Skin of body (tissue), 2 donors: Measurements from ENCODE around the gene ATP1B4. TPM values are rescaled to one million over a fixed set of nuclear protein-coding genes. Genes with fewer than 3 reads are reported as not detected.
"Not testable (repeated sequence)": the region's sequence is repeated elsewhere in the genome, so short reads cannot be mapped to it uniquely, and the experiment has no call there.

Experiments
- DNase-seq: peaks from one replicate; lab custom pipeline; 2025; lab: John Stamatoyannopoulos, UW
- total RNA-seq: library from RNA; depleted of rRNA; stranded (reverse); fragments of >200 nt; gene quantifications from one replicate; pipeline ENCODE4 v1.2.3, GENCODE V29; 2014

The ATP1B4 gene
- 25.9 TPM for total RNA-seq

DNA sequence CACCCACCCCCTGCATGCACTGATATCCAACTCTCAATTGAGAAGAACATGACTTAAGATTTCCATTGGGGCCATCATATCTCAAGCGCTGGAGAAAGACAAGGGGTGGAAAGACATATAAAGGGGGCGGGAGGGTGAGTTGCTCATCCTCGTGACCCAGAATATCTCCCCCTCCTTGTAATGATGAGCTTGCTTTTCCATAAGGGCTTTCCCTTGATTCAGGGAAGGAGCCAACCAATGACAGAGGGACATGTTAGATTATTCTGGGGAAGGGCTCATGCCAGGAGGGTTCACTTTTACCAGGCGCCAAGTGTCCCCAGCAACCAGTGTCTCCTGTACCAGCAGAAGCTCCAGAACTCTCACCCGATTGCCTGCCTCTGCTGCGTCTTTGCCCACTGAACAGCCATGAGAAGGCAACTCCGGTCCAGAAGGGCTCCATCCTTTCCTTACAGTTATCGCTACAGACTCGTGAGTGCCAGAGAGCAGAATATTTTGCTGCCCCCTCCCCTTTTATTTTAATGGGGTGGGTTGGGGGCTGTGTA lies at the start of gene ATP1B4:
Gene ATP1B4, plus strand, starts transcription at position 326 of the 542 bp plus-strand sequence. Its CDS starts 80 bp downstream, at position 406.
- DNase-seq: no peak

DNA sequence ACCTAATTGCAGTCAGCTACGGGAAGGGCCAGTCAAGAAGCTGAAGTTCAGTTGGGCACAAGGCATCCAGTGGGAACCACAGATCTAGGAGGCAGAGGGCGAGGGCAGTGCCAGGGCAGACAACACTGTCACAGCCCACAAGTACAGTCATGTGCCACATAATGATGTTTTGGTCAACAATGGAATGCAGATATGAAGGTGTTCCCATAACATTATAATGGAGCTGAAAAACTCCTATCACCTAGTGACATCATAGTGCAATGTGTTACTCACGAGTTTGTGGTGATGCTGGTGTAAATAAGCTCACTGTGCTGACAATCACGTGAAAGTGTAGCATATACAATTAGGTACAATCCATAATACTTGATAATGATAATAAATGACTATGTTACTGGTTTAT lies 46.1 kb upstream of the ATP1B4 start:
- DNase-seq: no peak

DNA sequence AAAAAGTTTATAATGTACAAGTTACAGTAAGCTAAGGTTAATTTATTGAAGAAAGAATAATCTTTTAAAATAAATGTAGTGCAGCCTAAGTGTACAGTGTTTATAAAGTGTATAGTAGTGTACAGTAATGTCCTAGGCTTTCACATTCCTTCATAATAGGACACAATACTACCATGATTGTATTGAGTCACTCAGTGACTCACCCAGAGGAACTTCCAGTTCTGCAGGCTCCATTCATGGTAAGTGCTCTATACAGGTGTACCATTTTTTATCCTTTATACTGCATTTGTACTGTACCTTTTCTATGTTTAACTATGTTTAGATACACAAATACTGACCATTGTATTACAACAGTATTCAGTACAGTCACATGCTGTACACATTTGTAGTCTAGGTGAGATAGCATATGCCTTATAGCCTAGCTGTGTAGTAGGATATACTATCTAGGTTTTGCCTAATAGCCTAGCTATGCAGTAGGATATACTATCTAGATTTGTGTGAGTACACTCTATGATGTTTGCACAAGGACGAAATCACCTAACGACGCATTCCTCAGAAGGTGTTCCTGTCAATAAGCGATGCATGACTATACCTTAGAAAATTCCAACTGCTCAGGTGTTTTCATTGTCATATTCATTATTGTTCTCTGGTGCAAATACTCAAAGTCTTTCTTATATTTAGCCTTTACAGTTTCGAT lies 45.2 kb upstream of the ATP1B4 start:
- no peak for DNase-seq

DNA sequence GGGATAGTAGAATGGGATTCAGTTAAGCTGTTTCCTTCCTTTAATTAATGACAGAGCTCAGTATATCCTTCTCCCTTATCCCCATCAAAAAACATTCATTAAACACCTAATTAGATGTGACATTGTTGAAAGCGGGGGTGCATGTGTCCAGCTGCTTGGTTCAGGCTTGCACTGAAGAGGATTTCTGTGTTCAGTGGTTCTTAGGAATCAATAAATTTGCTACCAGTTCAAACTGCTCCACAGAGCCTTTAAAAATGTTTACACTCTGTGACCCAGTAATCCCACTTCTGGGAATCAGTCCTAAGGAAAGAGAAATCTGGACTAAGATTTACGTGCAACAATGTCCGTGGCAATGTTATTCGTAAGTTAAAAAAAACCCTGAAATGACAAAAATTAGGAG lies 43.5 kb upstream of the ATP1B4 start:
- no peak for DNase-seq

DNA sequence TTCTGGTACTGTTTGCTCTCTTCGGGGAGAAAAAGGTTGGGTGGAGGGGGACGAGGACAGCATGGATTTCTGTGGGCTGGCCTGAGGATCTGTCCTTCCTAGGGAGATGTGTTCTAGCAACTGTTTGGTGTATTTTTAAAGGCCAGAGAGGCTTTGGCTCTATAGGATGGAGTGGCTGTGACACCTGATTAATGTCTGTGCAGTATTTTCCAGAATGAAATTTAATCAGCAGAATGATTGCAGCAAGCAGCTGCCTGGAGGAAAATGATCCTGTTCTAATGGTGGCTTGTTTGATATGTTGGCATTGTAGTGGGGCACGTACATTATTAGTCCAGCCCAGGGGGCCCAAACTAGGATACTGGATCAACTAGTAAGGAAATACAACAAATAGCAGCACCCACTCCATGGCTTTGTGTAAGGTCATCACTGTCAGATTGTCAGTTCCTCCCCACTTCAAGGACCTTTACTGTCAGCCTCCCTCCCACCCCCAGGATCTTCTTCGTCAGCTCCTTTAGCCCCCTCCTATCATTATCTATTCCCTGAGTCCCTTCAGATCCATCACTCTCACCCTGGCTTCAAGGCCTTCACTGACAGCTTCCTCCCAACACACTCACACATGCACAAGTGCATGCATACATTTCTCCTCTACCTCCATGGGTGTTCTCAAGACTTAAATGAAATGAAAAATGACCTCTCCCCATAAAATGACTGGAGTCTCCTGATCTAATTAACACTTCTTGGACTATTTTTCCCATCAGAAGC lies 40.2 kb upstream of the ATP1B4 start:
- no peak for DNase-seq

DNA sequence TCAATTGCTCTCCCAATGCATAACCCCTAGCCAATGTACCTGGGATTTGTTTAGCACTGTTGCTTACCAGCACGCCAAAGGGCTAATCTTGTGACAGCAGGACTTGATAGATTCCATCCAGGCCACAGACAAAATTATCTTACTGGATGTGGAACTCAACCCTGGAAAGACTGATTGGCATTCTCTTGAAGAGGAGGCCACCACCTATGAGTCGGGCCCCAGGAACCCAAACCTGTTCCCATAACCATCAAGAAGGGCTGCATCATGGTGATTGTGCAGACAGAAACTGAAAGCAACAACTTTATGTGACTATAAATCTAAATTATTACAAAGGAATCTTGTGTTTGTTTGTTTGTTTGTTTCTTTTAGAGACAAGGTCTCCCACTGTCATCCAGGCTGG lies 30.8 kb upstream of the ATP1B4 start:
- no peak for DNase-seq

DNA sequence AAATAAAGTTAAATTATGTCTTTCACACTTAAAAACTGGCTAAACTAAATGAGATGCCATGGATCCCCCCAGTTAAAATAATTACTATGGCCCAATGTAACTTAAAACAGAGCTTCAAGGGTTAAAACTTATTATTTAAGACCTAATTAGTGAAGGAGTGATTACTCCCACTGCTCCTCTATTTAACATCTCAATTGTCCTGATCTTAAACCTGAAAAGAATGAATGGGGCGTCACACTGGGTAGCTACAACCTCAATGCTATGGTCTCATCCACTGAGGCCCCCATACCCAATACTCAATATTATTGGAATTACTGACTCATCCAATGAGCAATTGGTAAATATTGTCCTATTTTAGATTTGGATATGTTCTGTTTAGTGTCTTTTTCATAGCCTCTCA lies 29.5 kb upstream of the ATP1B4 start:
- DNase-seq: no peak

DNA sequence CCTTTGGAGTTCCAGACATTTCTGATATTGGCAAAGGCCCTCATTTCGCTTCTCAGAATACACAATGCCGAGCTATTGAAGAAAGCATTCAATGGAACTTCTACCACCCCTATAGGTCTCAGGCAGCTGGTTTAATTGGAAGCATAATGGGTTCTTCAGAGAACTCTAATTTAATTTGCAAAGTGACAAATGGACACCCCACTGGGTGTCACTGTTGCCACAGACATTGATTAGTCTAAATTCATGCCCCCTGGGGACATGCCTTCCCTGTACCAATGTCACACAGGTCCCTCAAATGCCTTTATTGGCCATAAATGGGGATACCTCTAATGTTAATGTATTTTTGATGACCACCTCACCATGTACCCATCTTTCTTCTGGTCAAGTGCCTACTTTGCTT lies 27.7 kb upstream of the ATP1B4 start:
- no peak for DNase-seq

DNA sequence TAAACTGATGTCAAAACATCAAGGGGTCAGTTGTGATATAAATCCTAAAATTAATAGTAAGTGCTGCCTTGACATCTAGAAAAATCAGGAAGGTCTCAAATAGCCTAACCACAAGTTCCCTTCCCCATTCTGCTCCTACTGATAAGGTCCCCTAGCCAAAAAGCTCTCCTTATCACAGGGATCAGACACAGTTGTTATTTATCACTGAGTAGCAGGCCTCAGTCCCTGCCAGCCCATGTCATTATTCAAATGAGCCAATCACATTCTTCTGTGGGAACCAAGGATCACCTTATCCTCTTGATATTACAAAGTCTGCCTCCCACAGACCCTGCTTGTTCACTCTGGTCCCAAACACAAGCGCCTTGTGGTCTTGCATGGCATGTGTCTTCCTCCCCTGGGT lies 27.3 kb upstream of the ATP1B4 start:
- DNase-seq: no peak

DNA sequence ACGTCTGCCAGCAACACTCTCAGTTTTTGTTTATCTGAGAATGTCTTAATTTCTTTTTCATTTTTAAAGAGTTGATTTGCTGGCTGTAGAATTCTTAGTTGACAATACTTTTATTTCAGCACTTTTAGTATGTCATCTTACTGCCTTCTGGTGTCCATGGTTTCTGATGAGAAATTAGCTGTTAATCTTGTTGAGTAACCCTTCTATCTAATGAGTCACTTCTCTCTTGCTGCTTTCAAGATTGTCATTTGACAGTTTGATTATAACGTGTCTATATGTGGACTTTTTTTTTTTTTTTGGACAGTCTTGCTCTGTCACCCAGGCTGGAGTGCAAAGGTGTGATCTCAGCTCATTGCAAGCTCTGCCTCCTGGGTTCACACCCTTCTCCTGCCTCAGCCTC lies 26.6 kb upstream of the ATP1B4 start:
- DNase-seq: no peak

DNA sequence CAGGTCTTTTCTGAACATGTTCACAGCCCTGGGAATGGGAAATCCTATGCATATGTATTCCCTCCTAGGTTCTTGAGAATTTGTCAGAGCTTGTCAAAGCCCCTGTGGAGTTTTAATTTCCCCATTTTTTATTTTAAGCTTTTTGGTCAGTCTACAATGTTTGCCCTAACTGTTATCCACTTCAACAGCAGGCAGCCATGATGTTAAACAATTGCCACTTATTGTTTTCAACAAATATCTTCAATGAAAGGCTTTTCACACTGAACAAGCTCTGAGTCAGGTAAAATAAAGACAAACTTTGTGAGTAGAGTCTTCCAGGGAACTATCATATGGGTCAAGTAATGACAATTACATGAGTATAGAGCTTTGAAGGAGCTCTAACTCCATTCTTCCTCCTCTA lies 25.0 kb upstream of the ATP1B4 start:
- no peak for DNase-seq

DNA sequence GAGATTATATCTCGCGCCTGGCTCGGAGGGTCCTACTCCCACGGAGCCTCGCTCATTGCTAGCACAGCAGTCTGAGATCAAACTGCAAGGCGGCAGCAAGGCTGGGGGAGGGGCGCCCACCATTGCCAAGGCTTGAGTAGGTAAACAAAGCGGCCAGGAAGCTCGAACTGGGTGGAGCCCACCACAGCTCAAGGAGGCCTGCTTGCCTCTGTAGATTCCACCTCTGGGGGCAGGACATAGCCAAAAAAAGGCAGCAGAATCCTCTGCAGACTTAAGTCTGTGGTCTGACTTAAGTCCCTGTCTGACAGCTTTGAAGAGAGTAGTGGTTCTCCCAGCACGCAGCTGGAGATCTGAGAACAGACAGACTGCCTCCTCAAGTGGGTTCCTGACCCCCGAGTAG lies 17.3 kb upstream of the ATP1B4 start:
- DNase-seq: not testable (repeated sequence)

DNA sequence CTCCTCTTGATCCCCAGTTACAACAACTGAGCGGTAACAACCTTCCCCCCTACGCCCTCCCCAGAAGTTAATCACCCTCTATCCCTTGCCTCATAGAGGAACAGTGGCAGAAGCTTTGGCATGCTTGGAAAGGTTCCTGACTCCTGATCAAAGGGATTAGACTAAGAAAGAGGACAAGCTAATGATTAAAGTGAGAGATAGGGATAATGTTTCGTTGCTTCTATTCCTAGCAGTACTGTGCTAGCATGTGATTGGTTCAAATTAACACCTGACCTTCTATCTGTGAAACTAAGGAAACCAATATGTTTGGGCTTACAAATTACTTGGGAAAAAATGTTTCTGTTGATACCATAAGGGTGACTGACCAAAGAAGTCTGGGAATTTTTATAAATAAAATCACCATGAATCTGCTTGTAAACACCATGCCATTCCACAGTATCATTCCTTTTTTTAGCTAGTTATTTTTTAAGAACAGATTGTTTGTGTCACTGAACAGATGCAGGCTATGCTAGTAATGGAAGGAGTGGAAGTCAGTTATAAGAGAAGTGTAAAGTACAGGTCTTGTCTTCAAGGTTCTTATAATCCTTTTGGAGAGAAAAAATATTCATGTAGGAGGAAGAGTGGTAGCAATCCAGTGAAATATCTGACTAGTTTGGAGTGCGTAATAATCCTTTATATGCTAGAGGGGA lies 11.3 kb upstream of the ATP1B4 start:
- no peak for DNase-seq

DNA sequence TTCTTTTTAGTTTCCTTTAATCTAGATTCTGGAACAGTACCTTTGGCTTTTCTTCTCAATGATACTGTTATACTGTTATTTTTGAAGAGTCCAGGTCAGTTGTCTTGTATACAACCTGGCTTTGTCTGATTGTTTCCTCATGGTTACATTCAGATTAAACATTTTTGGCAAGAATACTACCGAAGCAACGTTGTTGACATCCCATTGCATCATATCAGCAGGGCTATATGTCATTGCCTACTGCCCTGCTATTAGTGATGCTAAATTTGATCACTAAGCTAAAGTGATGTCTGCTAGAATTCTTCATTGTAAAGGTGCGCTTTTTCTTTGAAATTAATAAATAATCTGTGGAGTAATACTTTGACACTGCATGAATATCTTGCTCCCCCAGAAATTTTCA lies 5.8 kb upstream of the ATP1B4 start:
- DNase-seq: no peak

DNA sequence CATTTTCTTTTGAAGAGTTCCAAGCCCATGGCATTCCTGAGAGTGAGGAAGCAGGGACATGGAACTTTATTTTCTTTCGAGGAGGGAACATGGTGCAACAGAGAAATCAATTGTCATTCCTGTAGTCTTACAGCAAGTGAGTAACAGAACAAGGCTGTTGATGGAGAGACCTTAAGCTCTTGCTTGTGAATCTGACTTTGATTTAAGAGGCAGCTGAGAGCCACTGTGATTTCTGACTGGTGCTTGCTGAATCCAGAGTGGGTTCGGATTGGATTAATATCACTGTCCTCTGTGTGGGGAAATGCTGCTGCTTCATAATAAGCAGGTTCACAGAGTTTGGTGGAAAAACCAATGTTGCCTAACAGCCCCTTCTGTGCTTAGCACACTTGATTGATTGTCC lies 4.7 kb upstream of the ATP1B4 start:
- no peak for DNase-seq

DNA sequence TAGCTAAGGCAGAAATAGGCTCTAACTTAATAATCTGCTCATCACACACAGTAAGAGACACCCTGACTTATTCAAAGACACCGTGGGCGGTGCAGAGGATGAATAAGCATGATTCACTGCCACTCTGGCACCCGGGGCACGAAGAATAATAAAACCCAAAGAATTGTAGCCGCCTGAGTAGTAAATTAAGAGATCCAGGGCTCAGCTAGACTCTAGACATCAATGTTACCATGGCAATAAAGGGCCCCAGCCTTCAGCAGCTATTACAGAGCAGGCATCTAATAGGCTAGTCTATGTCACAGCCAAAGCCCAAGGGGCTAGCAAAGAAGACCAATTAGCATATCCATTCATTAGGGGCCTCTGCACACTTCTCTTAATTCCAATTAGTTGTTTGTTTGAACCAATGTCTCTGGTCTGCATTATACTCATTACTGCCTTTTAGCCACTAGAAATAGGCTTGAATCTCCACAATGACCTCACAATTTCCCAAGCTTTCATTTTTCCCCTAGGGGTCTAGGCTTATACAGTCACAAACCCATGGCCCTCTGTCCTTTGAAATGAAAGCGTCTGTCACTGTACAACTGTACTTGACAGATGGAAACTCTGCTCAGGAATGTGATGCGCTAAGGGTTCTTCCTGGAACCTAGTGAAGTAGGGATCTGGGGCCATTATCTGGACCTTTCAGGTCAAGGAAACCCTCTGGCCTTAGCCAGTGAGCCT lies 3.0 kb upstream of the ATP1B4 start:
- no peak for DNase-seq

DNA sequence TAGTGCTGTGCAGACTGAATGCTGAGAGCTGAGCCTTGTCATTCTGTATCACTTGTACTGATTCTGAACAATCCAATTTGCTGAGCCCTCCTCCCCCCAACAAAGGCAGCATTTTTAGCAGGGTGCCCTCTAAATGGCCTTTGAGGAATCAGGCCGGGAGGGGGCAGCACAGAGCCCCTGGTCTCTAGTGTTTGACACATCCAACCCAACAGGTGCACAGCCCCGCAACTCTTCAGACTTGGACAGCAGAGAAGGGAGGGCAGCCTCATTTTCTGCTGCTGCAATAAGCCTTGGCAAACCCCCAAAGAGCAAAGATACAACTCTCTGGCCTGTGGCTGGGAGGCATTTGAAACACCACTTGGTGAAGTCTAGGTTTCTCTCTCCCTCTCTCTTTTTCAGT lies 3.4 kb downstream of the ATP1B4 start:
- no peak for DNase-seq

DNA sequence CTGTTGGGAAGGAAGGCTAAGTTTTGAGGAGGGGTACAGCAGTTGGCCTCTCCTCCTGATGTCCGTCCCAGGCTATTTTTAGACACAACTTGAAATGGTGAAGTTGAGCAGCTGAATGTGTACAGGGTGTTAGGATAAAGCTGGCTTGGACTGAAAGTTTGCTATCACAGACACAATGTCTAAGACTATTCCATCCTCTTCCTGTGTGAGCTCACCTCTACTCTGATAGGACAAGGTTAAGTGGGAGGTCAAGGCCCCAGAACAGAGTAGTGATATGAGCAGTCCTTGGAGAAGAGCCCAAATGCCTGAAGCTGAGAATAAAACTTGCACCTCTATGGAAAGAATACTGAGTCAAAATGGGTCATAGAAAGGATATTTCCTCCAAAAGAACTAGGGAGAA lies 4.1 kb downstream of the ATP1B4 start:
- no peak for DNase-seq

DNA sequence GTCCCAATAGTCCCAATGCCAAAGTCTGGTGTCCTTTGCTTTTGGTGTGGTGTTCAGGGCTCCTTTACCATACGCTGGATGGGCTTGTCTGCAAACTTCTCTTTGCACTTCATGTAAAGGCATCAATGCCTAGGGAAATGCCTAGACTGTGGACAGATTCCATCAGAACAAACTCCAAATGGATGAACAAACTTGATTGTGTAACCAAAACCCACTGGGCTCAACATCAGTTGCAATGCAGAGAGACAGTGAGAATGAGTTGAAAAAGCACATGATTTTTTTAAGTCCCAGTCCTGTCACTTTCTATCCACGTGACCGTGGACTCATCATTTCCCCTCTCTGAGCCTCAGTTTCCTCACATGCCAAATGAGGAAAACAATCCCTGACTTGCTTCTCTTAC lies 4.9 kb downstream of the ATP1B4 start:
- no peak for DNase-seq

DNA sequence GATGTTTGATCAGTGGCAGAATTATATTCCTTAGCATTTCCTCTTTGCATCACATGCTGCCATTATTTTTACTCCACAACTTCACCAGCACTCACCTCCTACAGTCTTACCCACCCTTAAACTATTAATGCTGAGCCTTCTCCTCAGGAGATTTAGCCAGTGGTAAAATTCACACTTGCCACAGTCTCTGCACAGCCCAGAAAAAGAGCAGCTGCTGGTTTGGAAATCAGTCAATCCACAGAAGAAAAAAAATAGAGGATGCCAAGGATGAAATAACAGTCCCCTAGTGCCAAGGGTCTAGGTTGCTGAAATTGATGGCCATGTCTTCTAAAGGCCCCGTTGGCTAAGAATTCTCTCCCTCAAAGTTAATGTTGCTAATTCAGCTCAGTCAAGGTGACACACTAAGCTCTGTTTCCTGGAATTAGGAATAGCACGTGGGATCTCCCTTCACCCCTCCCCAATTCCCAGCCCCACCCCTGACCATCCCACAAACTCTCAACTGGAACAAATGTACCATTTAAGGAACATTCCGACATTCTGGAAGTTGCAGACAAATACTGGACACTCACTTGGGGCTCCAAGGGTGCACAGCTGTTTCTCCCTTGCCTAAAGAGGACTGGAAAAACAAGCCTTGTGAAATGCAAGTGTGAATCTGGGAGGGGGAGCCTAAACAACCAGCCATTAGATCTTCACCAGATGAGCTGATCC lies 5.7 kb downstream of the ATP1B4 start:
- no peak for DNase-seq
